ENCODE data around the gene RBM14.
A peak's percentile ranks its signal among the peaks of the same experiment; 100 is the strongest.
"Not testable (repeated sequence)": the region's sequence is repeated elsewhere in the genome, so short reads cannot be mapped to it uniquely, and the experiment has no call there.

Gene RBM14

GRCh38 chr11:66631883-66632282, 15.5 kb downstream of the RBM14 start:
- DNase-seq, result no peak

DNA sequence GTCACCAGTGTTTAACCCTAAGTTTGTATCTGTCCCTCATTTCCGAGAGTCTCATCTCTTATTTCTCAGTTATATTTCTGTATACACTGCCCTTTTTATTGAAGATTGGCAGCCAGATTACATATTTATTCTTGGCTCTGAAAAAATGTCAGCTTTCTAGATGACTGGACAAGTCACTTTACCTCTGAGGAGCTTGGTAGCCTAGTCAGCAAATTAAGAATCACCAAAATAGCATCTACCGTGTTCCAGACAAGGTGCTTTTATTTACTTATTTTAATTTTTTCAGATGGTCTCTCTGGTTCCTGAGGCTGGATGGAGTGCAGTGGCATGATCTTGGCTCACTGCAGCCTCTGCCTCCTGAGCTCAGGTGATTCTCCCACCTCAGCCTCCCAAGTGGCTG, 16.5 kb downstream of the RBM14 start:
- no peak for DNase-seq

- DNase-seq, result no peak
Observed at GRCh38 chr11:66636411-66636810, 20.0 kb downstream of the RBM14 start.

GRCh38 chr11:66637557-66638176, 21.2 kb downstream of the RBM14 start:
- peak in 1 of 56 donors; percentile 33 for DNase-seq

DNA sequence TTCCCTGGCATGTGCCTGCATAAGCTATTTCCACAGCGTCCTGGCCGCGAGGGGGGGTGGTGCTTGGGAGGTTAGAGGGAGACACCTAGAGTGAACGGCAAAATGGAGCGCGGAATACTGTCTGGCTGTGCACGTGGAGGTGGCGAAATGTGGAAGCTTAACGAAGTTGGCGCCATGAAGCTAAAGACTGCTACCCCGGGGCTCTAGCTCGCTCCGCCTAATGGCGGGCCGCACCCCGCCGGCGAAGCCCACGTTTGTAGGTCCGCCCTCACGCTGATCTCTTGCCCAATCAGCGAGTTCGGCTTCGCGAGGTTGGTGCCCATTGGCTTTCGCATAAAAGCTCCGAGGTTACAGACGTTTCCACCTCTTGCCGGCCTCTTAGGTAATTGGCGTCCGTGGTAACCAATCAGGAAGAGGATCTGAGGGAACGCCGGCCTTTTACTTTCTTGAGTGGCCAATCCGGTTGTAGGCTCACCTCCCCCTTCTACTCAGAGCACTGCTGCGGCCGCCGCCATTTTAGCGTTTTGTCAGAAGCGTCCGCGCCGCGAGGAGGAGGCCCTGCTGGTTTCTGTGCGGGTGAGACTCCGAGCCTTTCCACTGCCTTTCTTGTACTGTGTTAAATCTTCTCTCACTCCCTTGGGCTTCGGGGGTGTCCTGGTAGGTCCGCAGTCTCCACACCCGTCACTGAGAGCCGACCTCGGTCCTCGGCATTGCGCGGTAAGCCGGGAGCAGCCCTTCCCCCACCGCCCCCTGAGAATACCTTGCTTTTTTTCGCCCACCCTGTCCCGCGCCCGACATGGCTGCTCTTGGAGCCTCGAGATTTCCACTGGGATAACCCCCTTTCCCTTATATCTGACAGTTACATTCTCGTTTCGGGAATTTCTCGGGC, 22.0 kb downstream of the RBM14 start, which contains the start of gene RBM4:
Gene RBM4 (plus strand): TSS at position 527 of the 889 bp plus-strand sequence. CDS start 1,009 bp downstream, outside the sequence.
- peak; percentile 66 to 100 (median 98) for DNase-seq

GRCh38 chr11:66639066-66639813, 22.8 kb downstream of the RBM14 start:
- DNase-seq, result peak in 14 of 56 donors; percentile 10 to 65 (median 48)

DNA sequence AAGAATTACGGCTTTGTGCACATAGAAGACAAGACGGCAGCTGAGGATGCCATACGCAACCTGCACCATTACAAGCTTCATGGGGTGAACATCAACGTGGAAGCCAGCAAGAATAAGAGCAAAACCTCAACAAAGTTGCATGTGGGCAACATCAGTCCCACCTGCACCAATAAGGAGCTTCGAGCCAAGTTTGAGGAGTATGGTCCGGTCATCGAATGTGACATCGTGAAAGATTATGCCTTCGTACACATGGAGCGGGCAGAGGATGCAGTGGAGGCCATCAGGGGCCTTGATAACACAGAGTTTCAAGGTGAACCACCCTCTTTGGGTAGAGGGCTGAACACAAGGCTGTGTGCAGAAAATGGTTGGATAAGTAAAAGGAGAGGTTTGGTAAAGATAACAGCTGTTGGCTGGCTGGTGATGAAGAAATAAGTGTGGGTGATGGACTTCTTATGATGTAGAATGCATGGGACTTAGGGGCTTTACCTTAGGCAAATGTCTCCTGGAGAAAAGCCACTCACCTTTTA, 23.4 kb downstream of the RBM14 start:
- DNase-seq, result not testable (repeated sequence)

DNA sequence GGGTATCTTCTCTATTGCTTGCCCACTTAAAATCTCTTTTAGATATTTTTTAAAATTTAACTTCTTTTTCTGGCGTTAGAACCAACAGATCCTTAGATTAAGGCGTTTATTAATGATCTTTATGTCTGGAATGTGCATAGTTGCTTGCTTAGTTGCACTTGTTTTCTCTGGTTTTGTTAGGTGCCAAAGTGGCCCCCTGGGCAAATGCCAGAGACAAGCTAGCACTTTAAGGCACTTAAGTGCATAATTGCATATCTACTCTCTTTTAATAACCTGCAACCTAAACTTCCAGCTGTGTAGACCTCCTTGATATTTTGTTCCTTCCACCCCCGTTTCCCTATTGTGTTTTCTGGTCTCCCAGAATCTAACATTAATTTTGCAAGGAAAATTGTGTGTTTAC, 25.4 kb downstream of the RBM14 start:
- DNase-seq, result no peak

GRCh38 chr11:66643745-66644437, 27.5 kb downstream of the RBM14 start:
- DNase-seq, result no peak

DNA sequence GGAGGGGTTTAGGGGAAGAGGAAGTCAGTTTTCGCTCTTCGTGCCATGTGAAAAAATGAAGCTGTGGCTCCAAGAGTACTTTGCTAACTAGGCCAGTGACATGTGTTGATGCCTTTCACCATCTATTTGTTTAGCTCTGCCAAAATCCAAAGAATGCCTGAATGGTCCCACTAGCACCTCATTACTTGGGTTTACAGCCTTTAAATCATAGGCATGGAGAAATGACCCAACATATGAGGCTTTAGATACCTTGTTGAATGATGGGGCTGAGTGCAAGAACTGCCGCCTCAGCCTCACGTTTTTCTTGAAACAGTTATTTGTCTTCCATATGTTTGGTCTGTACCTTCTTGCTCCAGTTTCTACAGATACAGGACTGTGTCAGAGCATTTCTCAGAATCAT, 30.4 kb downstream of the RBM14 start:
- DNase-seq, result no peak

- DNase-seq, result no peak
Observed at GRCh38 chr11:66649903-66650302, 33.5 kb downstream of the RBM14 start.

DNA sequence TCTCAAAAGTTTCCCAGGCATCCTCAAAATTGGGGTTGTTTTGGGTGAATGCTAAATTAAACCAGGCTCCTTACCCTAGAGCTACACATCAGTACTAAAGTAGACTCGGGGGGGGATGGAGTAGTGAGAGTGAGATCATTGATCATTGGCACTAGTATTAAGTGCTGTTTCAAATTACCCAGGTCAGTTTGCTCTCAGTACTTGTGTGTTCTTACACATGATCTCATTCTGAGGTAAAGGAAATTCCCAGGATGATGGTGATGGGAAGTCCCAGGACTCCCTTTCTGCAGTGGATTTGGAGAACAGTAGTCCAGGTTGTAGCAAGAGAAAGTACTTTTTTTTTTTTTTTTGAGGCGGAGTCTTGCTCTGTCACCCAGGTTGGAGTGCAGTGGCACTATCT, 34.6 kb downstream of the RBM14 start:
- no peak for DNase-seq

DNA sequence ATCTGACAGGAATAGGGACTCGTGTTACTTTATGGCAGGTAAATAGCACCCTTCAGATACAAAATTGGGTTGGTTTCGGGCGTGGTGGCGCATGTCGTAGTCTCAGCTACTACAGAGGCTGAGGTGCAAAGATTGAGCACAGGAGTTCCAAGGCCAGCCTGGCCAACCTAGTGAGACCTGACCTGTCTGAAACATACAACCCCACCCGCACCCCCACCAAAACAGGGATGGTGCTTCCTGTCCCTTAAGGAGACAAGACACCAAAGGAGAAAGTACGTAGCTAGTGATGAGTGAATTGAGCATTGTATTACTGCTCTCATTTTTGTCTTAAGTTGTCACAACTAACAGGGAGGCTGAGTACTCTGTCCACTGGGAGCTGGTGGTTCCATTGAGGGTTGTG, 36.2 kb downstream of the RBM14 start:
- no peak for DNase-seq

- no peak for DNase-seq
Observed at GRCh38 chr11:66653123-66653522, 36.7 kb downstream of the RBM14 start.

GRCh38 chr11:66659763-66660162, 43.3 kb downstream of the RBM14 start:
- DNase-seq, result no peak

- DNase-seq, result no peak
Observed at GRCh38 chr11:66663741-66664296, 47.4 kb downstream of the RBM14 start.

- DNase-seq, result no peak
Observed at GRCh38 chr11:66665369-66665768, 48.9 kb downstream of the RBM14 start.

GRCh38 chr11:66670816-66671215, 54.4 kb downstream of the RBM14 start:
- no peak for DNase-seq

- no peak for DNase-seq
Observed at GRCh38 chr11:66674964-66675602, 58.7 kb downstream of the RBM14 start.

- no peak for DNase-seq
Observed at GRCh38 chr11:66676282-66676919, 60.0 kb downstream of the RBM14 start.
